ENCODE data around the gene SRRT.
"Not testable (repeated sequence)": the region's sequence is repeated elsewhere in the genome, so short reads cannot be mapped to it uniquely, and the experiment has no call there.

Gene SRRT

GRCh38 chr7:100895701-100895955 lies 20.7 kb downstream of the SRRT start, which contains the start of gene ACHE:
TSS of gene ACHE (minus strand) at chr7:100895888. CDS start at chr7:100894232, 1,656 bp downstream.
- no peak for DNase-seq

GRCh38 chr7:100895956-100896731 lies 21.2 kb downstream of the SRRT start:
- no peak for DNase-seq

GRCh38 chr7:100896732-100897608 lies 22.1 kb downstream of the SRRT start:
- DNase-seq, result no peak

- no peak for DNase-seq
Observed at GRCh38 chr7:100897772-100898454, 23.0 kb downstream of the SRRT start.

- DNase-seq, result no peak
Observed at GRCh38 chr7:100899432-100899831, 24.5 kb downstream of the SRRT start.

- DNase-seq, result no peak
Observed at GRCh38 chr7:100900978-100901377, 26.1 kb downstream of the SRRT start.

GRCh38 chr7:100901921-100902332 lies 27.0 kb downstream of the SRRT start:
- no peak for DNase-seq

- DNase-seq, result no peak
Observed at GRCh38 chr7:100902638-100903037, 27.7 kb downstream of the SRRT start.

- DNase-seq, result no peak
Observed at GRCh38 chr7:100908512-100908911, 33.6 kb downstream of the SRRT start.

GRCh38 chr7:100910443-100910842 lies 35.5 kb downstream of the SRRT start:
- DNase-seq, result not testable (repeated sequence)

- no peak for DNase-seq
Observed at GRCh38 chr7:100911484-100911883, 36.6 kb downstream of the SRRT start.

- no peak for DNase-seq
Observed at GRCh38 chr7:100914208-100914878, 39.4 kb downstream of the SRRT start.

- no peak for DNase-seq
Observed at GRCh38 chr7:100914879-100915447, 40.1 kb downstream of the SRRT start.

GRCh38 chr7:100919335-100919734 lies 44.4 kb downstream of the SRRT start:
- DNase-seq, result not testable (repeated sequence)

- DNase-seq, result not testable (repeated sequence)
Observed at GRCh38 chr7:100919779-100920437, 45.0 kb downstream of the SRRT start.

- DNase-seq, result no peak
Observed at GRCh38 chr7:100921039-100921438, 46.1 kb downstream of the SRRT start.

GRCh38 chr7:100923616-100924015 lies 48.7 kb downstream of the SRRT start:
- not testable (repeated sequence) for DNase-seq

- DNase-seq, result no peak
Observed at GRCh38 chr7:100929808-100930174, 54.9 kb downstream of the SRRT start.

- no peak for DNase-seq
Observed at GRCh38 chr7:100933734-100934133, 58.8 kb downstream of the SRRT start.

GRCh38 chr7:100935381-100935780 lies 60.5 kb downstream of the SRRT start:
- not testable (repeated sequence) for DNase-seq

GRCh38 chr7:100936167-100936566 lies 61.3 kb downstream of the SRRT start:
- not testable (repeated sequence) for DNase-seq

All from GDM1 (cell line).